HepG2 (cell line): ENCODE results near the gene NT5C. TPM values are rescaled to one million over a fixed set of nuclear protein-coding genes. Genes with fewer than 3 reads are reported as not detected.

Experiments
- BCL6 ChIP-seq: IDR thresholded peaks from 2 replicates; pipeline ENCODE4 v1.6.1; 2016; ENCODE audit warnings: missing genetic modification reagents, missing compliant biosample characterization
- CREB1 ChIP-seq, 2 experiments: fragments of 450-650 bp in 1 of 2; IDR thresholded peaks; 2 replicates each; pipeline ENCODE4 v1.6.1; 2016 to 2017; ENCODE audit warnings: control low read depth in 1 of 2, mild to moderate bottlenecking in 1 of 2, missing compliant biosample characterization in 1 of 2, missing genetic modification characterization in 1 of 2
- FOXA3 ChIP-seq: IDR thresholded peaks from 2 replicates; pipeline ENCODE4 v1.6.1; 2016; ENCODE audit warnings: missing genetic modification reagents, missing compliant biosample characterization
- HHEX ChIP-seq: IDR thresholded peaks from 2 replicates; pipeline ENCODE4 v1.6.1; 2016; ENCODE audit warnings: control low read depth
- MEIS1 ChIP-seq: sonication (generic); formaldehyde crosslinking; IDR thresholded peaks from 2 replicates; pipeline ENCODE4 v1.9.0; 2021; ENCODE audit warnings: mild to moderate bottlenecking, missing genetic modification reagents, moderate library complexity, borderline replicate concordance
- NONO ChIP-seq, 2 experiments: fragments of 450-650 bp in 1 of 2; sonication (generic) in 1 of 2; formaldehyde crosslinking in 1 of 2; IDR thresholded peaks in 1 of 2; conservative IDR thresholded peaks in 1 of 2; 2 replicates each; pipeline versions ENCODE4 v1.6.1 to v1.8.0; 2017 to 2022; ENCODE audit warnings: mild to moderate bottlenecking in 1 of 2, missing genetic modification reagents in 1 of 2, moderate library complexity in 1 of 2
- NR0B2 ChIP-seq: sonication (generic); formaldehyde crosslinking; IDR thresholded peaks from 2 replicates; pipeline ENCODE4 v1.4.0; 2020; ENCODE audit warnings: mild to moderate bottlenecking, missing genetic modification reagents
- ONECUT2 ChIP-seq: sonication (generic); formaldehyde crosslinking; IDR thresholded peaks from 2 replicates; pipeline ENCODE4 v1.4.0; 2020; ENCODE audit warnings: missing genetic modification reagents
- PAWR ChIP-seq: sonication (generic); formaldehyde crosslinking; IDR thresholded peaks from 2 replicates; pipeline ENCODE4 v1.4.0; 2020; ENCODE audit warnings: missing genetic modification reagents, mild to moderate bottlenecking, borderline replicate concordance
- PRDM10 ChIP-seq: sonication (generic); formaldehyde crosslinking; IDR thresholded peaks from 2 replicates; pipeline ENCODE4 v1.4.0; 2020; ENCODE audit warnings: low read depth, missing genetic modification reagents
- SOX13 ChIP-seq, 3 experiments: fragments of 450-650 bp in 1 of 3; sonication (generic) in 1 of 3; formaldehyde crosslinking in 1 of 3; IDR thresholded peaks in 2 of 3; conservative IDR thresholded peaks in 1 of 3; 2 replicates each; pipeline versions ENCODE4 v1.5.0 to v1.6.1; 2016 to 2020; ENCODE audit warnings: antibody characterized with exemption in 1 of 3, mild to moderate bottlenecking in 1 of 3, missing compliant biosample characterization in 1 of 3, missing genetic modification reagents in 1 of 3, moderate library complexity in 1 of 3
- THYN1 ChIP-seq: sonication (generic); formaldehyde crosslinking; IDR thresholded peaks from 2 replicates; pipeline ENCODE4 v1.8.1; 2023; ENCODE audit warnings: low read depth, mild to moderate bottlenecking, moderate library complexity, missing genetic modification reagents, borderline replicate concordance
- TRIM24 ChIP-seq: sonication (generic); formaldehyde crosslinking; IDR thresholded peaks from 2 replicates; pipeline ENCODE4 v1.8.0; 2022; ENCODE audit warnings: mild to moderate bottlenecking, missing genetic modification reagents
- ZHX2 ChIP-seq, 2 experiments: sonication (generic) in 1 of 2; formaldehyde crosslinking in 1 of 2; IDR thresholded peaks; 2 replicates each; pipeline versions ENCODE4 v1.6.1 to v1.9.0; 2014 to 2022; ENCODE audit warnings: antibody characterized with exemption in 1 of 2, borderline replicate concordance in 1 of 2, inconsistent platforms in 1 of 2, low read depth in 1 of 2, missing genetic modification reagents in 1 of 2
- ZNF367 ChIP-seq: sonication (generic); formaldehyde crosslinking; IDR thresholded peaks from 2 replicates; pipeline ENCODE4 v1.4.0; 2020; ENCODE audit warnings: missing genetic modification reagents, borderline replicate concordance
- ZNF564 ChIP-seq: sonication (generic); formaldehyde crosslinking; IDR thresholded peaks from 2 replicates; pipeline ENCODE4 v1.8.1; 2023; ENCODE audit warnings: mild to moderate bottlenecking, missing genetic modification reagents
- ZNF761 ChIP-seq: sonication (generic); formaldehyde crosslinking; conservative IDR thresholded peaks from 2 replicates; pipeline ENCODE4 v1.4.0; 2020; ENCODE audit warnings: mild to moderate bottlenecking, missing genetic modification reagents
- polyA plus RNA-seq, 8 experiments: library from polyadenylated mRNA; depleted of rRNA in 3 of 8; stranded (reverse) in 7 of 8; unstranded in 1 of 8; fragments of >200 nt; fragmentation: Illumina TruSeq in 4 of 8; extraction: Trizol in 4 of 8; gene quantifications; 2 replicates each; pipeline versions ENCODE4 v1.2.1 to v1.2.3, GENCODE V29; 2011 to 2016; ENCODE audit warnings: low read depth in 4 of 8, missing spikeins in 1 of 8, mixed read lengths in 1 of 8; ENCODE audit not compliant: insufficient read depth in 1 of 8
- total RNA-seq, 5 experiments: library from RNA; depleted of rRNA; stranded (reverse); fragments of >200 nt; fragmentation: Illumina TruSeq; extraction: Trizol; gene quantifications; 2 replicates each; pipeline ENCODE4 v1.2.3, GENCODE V29; 2016; ENCODE audit warnings: low read depth in 1 of 5

The NT5C gene
- total and polyA plus RNA-seq, 2 of the 13 experiments (the other 11 are each of a cell fraction or from before 2014, with no cell fraction given): 42.8 to 48.6 TPM

- TF ChIP-seq PRDM10 (CRISPR knock-in tag) (peak; percentile 74), PAWR (CRISPR knock-in tag) (0 out of 2 replicates have a peak, but pooled peaks have one; percentile 67), THYN1 (no peak), FOXA3 (peak; percentile 86), ONECUT2 (no peak), CREB1 (IDR thresholded peaks at IDR 0.05) (no peak), CREB1 (CRISPR knock-in tag; IDR thresholded peaks at IDR 0.05) (peak; percentile 46; the same call in 1 of the 2 replicates), HHEX (CRISPR knock-in tag) (no peak), ZHX2 (IDR thresholded peaks at IDR 0.05; ENCODE audit: low read depth) (no peak), ZHX2 (CRISPR knock-in tag; IDR thresholded peaks at IDR 0.05; ENCODE audit: borderline replicate concordance) (no peak), ZNF564 (0 out of 2 replicates have a peak, but pooled peaks have one; percentile 38), TRIM24 (CRISPR knock-in tag) (no peak), BCL6 (CRISPR knock-in tag) (peak; percentile 54; the same call in 1 of the 2 replicates), MEIS1 (peak; percentile 20; the same call in 1 of the 2 replicates), ZNF761 (CRISPR knock-in tag) (0 out of 2 replicates have a peak, but pooled peaks have one; percentile 62), ZNF367 (CRISPR knock-in tag) (no peak), SOX13 (IDR thresholded peaks at IDR 0.05) (no peak), SOX13 (CRISPR knock-in tag; conservative IDR thresholded peaks at IDR 0.05 in 1 of 2, IDR thresholded peaks at IDR 0.05 in 1 of 2) (peak in 1 of 2 experiments; percentile 36; a peak in 1 of 4 replicates), NR0B2 (CRISPR knock-in tag) (0 out of 2 replicates have a peak, but pooled peaks have one; percentile 52), NONO (IDR thresholded peaks at IDR 0.05) (no peak), NONO (CRISPR knock-in tag; conservative IDR thresholded peaks at IDR 0.05) (peak; percentile 66; the same call in 1 of the 2 replicates)
Observed at GRCh38 chr17:75086496-75087181, 44.9 kb downstream of the NT5C start (continued).
